Ovary (tissue), 3 donors: ENCODE results near the gene ECE2.

Experiments used
- CTCF ChIP-seq, 3 donors: fragments of 450-650 bp in 2 of 3; fragments of 200-600 bp in 1 of 3; IDR thresholded peaks; one replicate each; pipeline versions ENCODE4 v1.5.1 to v1.8.0; 2016 to 2022; ENCODE audit warnings: antibody characterized with exemption in 3 of 3, mild to moderate bottlenecking in 1 of 3
- EP300 ChIP-seq: sonication (generic); formaldehyde crosslinking; IDR thresholded peaks from one replicate; pipeline ENCODE4 v1.6.1; 2017; ENCODE audit warnings: antibody characterized with exemption
- POLR2A ChIP-seq: fragments of 450-650 bp; IDR thresholded peaks from one replicate; pipeline ENCODE4 v1.6.1; 2017; ENCODE audit warnings: antibody characterized with exemption, mild to moderate bottlenecking, moderate library complexity
- donor health status: DM: no; HTN: no; CAD: no.

GRCh38 chr3:184239708-184240107, 36.1 kb upstream of the ECE2 start:
- no peak for TF ChIP-seq CTCF (IDR thresholded peaks at IDR 0.05)
- TF ChIP-seq EP300: no peak
- TF ChIP-seq POLR2A: no peak
